ENCODE data around the gene ADH1A.

DNA sequence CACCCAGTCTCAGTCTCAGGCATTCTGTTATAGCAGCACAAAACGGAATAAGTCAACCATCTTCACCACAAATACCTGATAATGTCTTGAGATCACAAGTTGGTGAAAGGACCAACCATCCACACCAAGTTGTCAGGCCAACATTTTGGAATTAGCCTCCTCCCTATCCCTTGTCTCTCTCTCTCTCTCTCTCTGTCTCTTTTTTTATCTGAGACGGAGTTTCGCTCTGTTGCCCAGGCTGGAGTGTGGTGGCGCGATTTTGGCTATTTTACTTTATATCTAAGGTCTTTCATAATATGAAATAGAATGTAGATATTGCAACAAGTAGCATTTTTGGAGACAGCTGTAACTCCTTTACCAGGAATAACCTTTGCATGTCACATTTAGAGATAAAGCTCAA is 15.7 kb downstream of the ADH1A start:
- TF ChIP-seq CTCF (IDR thresholded peaks at IDR 0.05; ENCODE audit: borderline replicate concordance, extremely low read depth, low read length, poor library complexity, severe bottlenecking) (no peak), EZH2 (IDR thresholded peaks at IDR 0.05; ENCODE audit: borderline replicate concordance, low read depth, low read length, severe bottlenecking) (no peak)

Measured in DND-41 (cell line).